OCI-M2 (cell line): ENCODE results near the gene LYRM4.
"Not testable (repeated sequence)": the region's sequence is repeated elsewhere in the genome, so short reads cannot be mapped to it uniquely, and the experiment has no call there.

Experiments
- DNase-seq: peaks from one replicate; lab custom pipeline; 2025; ENCODE audit not compliant: unreplicated experiment; lab: John Stamatoyannopoulos, UW

The LYRM4 gene

GRCh38 chr6:5083813-5084359, 176.9 kb downstream of the LYRM4 start:
- no peak for DNase-seq

GRCh38 chr6:5083307-5083583, 177.5 kb downstream of the LYRM4 start:
- DNase-seq, result no peak

GRCh38 chr6:5082487-5083306, 178.1 kb downstream of the LYRM4 start:
- no peak for DNase-seq

GRCh38 chr6:5081955-5082354, 178.8 kb downstream of the LYRM4 start:
- DNase-seq, result no peak

GRCh38 chr6:5081182-5081581, 179.6 kb downstream of the LYRM4 start:
- DNase-seq, result no peak

GRCh38 chr6:5080574-5080973, 180.2 kb downstream of the LYRM4 start:
- DNase-seq, result no peak

GRCh38 chr6:5079692-5080091, 181.1 kb downstream of the LYRM4 start:
- DNase-seq, result no peak

- no peak for DNase-seq
These were observed 182.6 kb downstream of the LYRM4 start for GRCh38 chr6:5078121-5078669.

- no peak for DNase-seq
These were observed 183.8 kb downstream of the LYRM4 start for GRCh38 chr6:5076931-5077330.

- DNase-seq, result no peak
These were observed 186.8 kb downstream of the LYRM4 start for GRCh38 chr6:5073992-5074391.

- DNase-seq, result no peak
These were observed 188.3 kb downstream of the LYRM4 start for GRCh38 chr6:5072440-5072839.

- DNase-seq, result no peak
These were observed 189.5 kb downstream of the LYRM4 start for GRCh38 chr6:5071216-5071615.

GRCh38 chr6:5068153-5068751, 192.5 kb downstream of the LYRM4 start:
- no peak for DNase-seq

GRCh38 chr6:5067305-5067704, 193.4 kb downstream of the LYRM4 start:
- DNase-seq, result no peak

- no peak for DNase-seq
These were observed 194.2 kb downstream of the LYRM4 start for GRCh38 chr6:5066456-5067093.

GRCh38 chr6:5063617-5064016, 197.1 kb downstream of the LYRM4 start:
- DNase-seq, result no peak

GRCh38 chr6:5061152-5061551, 199.6 kb downstream of the LYRM4 start:
- DNase-seq, result no peak

- DNase-seq, result not testable (repeated sequence)
These were observed 200.3 kb downstream of the LYRM4 start for GRCh38 chr6:5060439-5060838.

- DNase-seq, result no peak
These were observed 201.5 kb downstream of the LYRM4 start for GRCh38 chr6:5059036-5059896.
